Smooth muscle cell (in vitro differentiated cells): ENCODE measurements around the gene FNIP2. TPM values are rescaled to one million over a fixed set of nuclear protein-coding genes. Genes with fewer than 3 reads are reported as not detected.

ENCODE experiments used
- DNase-seq: peaks from one replicate; lab custom pipeline; 2025; ENCODE audit not compliant: unreplicated experiment; lab: John Stamatoyannopoulos, UW
- H2AFZ ChIP-seq: fragments of 200-600 bp; sonication (generic); 2 replicates; pipeline ENCODE4 v1.6.0; 2016; ENCODE audit warnings: antibody characterized with exemption, low read depth, mild to moderate bottlenecking
- H3F3A ChIP-seq: fragments of 200-600 bp; sonication (generic); 2 replicates; pipeline ENCODE4 v1.6.0; 2017; ENCODE audit warnings: antibody characterized with exemption, low read depth
- H3K27ac ChIP-seq: fragments of 200-600 bp; sonication (generic); 2 replicates; pipeline ENCODE4 v1.5.1; 2016; ENCODE audit warnings: low read depth, mild to moderate bottlenecking
- H3K27me3 ChIP-seq: fragments of 200-600 bp; sonication (generic); 2 replicates; pipeline ENCODE4 v1.6.1; 2016; ENCODE audit warnings: low read depth, mild to moderate bottlenecking
- H3K36me3 ChIP-seq: fragments of 200-600 bp; sonication (generic); 2 replicates; pipeline ENCODE4 v1.5.1; 2016; ENCODE audit warnings: low read depth
- H3K4me1 ChIP-seq: fragments of 200-600 bp; sonication (generic); 2 replicates; pipeline ENCODE4 v1.5.1; 2016; ENCODE audit warnings: low read depth
- H3K4me2 ChIP-seq: fragments of 200-600 bp; sonication (generic); 2 replicates; pipeline ENCODE4 v1.6.0; 2016; ENCODE audit warnings: mild to moderate bottlenecking
- H3K4me3 ChIP-seq: fragments of 200-600 bp; sonication (generic); 2 replicates; pipeline ENCODE4 v1.5.1; 2016; ENCODE audit warnings: mild to moderate bottlenecking
- H3K79me2 ChIP-seq: fragments of 200-600 bp; sonication (generic); 2 replicates; pipeline ENCODE4 v1.6.0; 2016; ENCODE audit warnings: low read depth, mild to moderate bottlenecking
- H3K9ac ChIP-seq: fragments of 200-600 bp; sonication (generic); 2 replicates; pipeline ENCODE4 v1.6.0; 2016; ENCODE audit warnings: low read depth
- H3K9me3 ChIP-seq: fragments of 200-600 bp; sonication (generic); replicated peaks from 2 replicates; pipeline ENCODE4 v1.5.1; 2016; ENCODE audit warnings: low read depth
- H4K20me1 ChIP-seq: fragments of 200-600 bp; sonication (generic); 2 replicates; pipeline ENCODE4 v1.6.0; 2016; ENCODE audit warnings: low read depth
- WGBS: methylation state at CpG from one replicate; pipeline ENCODE4 v1.1.7; 2016; ENCODE audit warnings: low lambda C conversion rate; 5-methylcytosine and 5-hydroxymethylcytosine counted together
- polyA plus RNA-seq: library from polyadenylated mRNA; unstranded; fragments of >200 nt; fragmentation: Nextera tagmentation; extraction: Ambion mirVana; gene quantifications from 2 replicates; pipeline ENCODE4 v1.2.1, GENCODE V29; 2016
- total RNA-seq: library from RNA; depleted of rRNA; stranded (reverse); fragments of >200 nt; gene quantifications from 2 replicates; pipeline ENCODE4 v1.2.3, GENCODE V29; 2014
- TF ChIP-seq, protein P1 (sequence below): fragments of 200-600 bp; sonication (generic); IDR thresholded peaks from 2 replicates; pipeline ENCODE4 v1.5.1; 2017; ENCODE audit warnings: borderline replicate concordance, mild to moderate bottlenecking, antibody characterized with exemption; ENCODE audit not compliant: insufficient read depth, poor library complexity, severe bottlenecking

The FNIP2 gene
- total and polyA plus RNA-seq, 2 experiments from 2014 or later, result 10.4 to 36.3 TPM

DNA sequence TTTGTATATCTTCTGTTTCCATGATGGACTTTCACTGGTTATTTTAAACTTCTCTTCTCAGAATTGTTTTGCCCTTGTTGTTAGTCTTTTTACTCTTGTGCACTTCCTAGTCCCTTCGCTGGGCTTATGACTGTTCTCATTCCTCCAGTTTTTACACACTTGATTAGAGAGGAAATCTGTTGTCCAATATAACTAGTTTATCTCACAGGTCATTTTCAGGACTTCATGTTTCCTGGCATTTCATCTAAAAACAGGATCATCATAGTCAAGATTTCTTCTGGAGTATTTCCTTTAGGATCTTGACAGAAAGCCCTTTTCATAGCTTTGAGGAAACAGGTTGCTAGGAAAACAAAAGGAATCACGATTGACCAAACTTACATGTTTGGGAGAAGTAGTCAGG lies 3.0 kb downstream of the FNIP2 start:
- H2AFZ ChIP-seq, result no peak overlapping the region
- H3K9ac ChIP-seq, result no peak overlapping the region
- H3K9me3 ChIP-seq, result no peaks in the 10 kb centered on the region
- H3K79me2 ChIP-seq, result peaks cover 54% of the 10 kb centered on the region
- TF ChIP-seq, protein P1, sequence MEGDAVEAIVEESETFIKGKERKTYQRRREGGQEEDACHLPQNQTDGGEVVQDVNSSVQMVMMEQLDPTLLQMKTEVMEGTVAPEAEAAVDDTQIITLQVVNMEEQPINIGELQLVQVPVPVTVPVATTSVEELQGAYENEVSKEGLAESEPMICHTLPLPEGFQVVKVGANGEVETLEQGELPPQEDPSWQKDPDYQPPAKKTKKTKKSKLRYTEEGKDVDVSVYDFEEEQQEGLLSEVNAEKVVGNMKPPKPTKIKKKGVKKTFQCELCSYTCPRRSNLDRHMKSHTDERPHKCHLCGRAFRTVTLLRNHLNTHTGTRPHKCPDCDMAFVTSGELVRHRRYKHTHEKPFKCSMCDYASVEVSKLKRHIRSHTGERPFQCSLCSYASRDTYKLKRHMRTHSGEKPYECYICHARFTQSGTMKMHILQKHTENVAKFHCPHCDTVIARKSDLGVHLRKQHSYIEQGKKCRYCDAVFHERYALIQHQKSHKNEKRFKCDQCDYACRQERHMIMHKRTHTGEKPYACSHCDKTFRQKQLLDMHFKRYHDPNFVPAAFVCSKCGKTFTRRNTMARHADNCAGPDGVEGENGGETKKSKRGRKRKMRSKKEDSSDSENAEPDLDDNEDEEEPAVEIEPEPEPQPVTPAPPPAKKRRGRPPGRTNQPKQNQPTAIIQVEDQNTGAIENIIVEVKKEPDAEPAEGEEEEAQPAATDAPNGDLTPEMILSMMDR, result no peak
- H3K27ac ChIP-seq, result no peak overlapping the region
- no peak for DNase-seq
- H3K4me1 ChIP-seq, result peaks cover 12% of the 10 kb centered on the region
- no peaks in the 10 kb centered on the region for H3K36me3 ChIP-seq
- 82% methylated on average over 2 of the region's 2 CpGs for WGBS
- H3F3A ChIP-seq, result peaks cover 14% of the 10 kb centered on the region
- no peak overlapping the region for H3K4me2 ChIP-seq
- peaks cover 14% of the 10 kb centered on the region for H4K20me1 ChIP-seq
- no peak overlapping the region for H3K4me3 ChIP-seq
- no peaks in the 10 kb centered on the region for H3K27me3 ChIP-seq

GRCh38 chr4:158775091-158775651 lies 6.3 kb downstream of the FNIP2 start:
- H3K9ac ChIP-seq, result peak overlapping the region; percentile 39
- peaks cover 12% of the 10 kb centered on the region for H3K4me1 ChIP-seq
- no peaks in the 10 kb centered on the region for H3K27me3 ChIP-seq
- H4K20me1 ChIP-seq, result peaks cover 17% of the 10 kb centered on the region
- TF ChIP-seq, protein P1, result no peak
- H3K9me3 ChIP-seq, result no peaks in the 10 kb centered on the region
- H3F3A ChIP-seq, result peaks cover 3% of the 10 kb centered on the region
- peak overlapping the region; percentile 40 for H3K4me2 ChIP-seq
- no peaks in the 10 kb centered on the region for H3K36me3 ChIP-seq
- no peak overlapping the region for H3K4me3 ChIP-seq
- DNase-seq, result no peak
- H2AFZ ChIP-seq, result peak overlapping the region; percentile 82
- H3K79me2 ChIP-seq, result peaks cover 77% of the 10 kb centered on the region
- WGBS, result 9% methylated on average over 1 of the region's 1 CpG
- H3K27ac ChIP-seq, result peak overlapping the region; percentile 89

DNA sequence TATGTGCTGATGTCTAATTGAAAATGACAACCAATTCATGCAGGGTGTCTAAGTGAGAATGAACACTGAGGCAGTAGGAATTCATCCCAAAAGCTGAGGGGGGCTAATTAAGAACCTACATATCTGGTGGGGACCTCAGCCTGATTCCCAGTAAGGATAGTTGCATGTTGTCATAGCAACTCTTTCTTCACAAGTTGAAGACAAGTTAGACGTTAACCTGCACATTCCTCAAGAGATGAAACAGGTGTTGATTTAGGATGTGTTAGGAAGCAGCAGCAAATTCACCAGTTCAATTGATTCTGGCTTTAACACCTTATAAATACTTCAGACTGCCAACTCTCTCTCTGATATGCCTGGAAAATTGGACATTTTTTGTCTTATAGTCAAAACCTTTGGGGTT lies 7.3 kb downstream of the FNIP2 start:
- TF ChIP-seq, protein P1, result no peak

DNA sequence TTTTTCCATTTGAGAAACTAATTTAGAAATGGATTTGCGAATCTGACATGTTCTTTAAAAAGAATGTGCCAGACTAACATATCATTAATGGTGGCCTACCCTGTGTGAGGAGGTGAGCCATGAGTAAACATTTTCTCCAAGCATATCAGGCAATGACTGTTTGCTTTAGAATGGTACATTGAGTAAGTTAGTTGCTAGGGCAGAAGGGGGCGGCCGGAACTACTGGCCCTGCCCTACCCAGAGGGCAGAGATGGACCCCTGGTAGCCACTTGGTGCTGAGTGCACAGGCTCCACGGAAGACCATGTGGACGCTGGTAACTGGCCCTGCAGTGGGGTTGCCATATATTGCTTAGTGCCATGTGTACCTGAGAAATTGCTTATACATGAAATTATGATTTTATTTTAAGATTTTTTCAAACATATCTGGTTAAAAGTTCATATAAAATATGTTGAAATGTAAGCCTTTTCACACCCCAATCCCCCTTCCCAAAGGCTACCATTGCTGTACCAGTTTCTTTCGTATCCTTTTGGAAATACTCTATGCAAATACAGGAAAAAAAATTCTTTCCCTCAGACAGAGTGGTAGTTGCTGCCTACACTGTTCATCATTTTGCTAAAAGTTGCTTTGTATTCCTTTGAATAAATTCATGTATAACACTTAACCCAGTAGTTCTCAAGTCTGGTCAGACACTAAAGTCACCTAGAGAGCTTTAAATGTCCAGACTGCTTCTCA lies 8.8 kb downstream of the FNIP2 start:
- H3K4me1 ChIP-seq, result peaks cover 20% of the 10 kb centered on the region
- H4K20me1 ChIP-seq, result peaks cover 20% of the 10 kb centered on the region
- 91% methylated on average over 6 of the region's 6 CpGs for WGBS
- no peak overlapping the region for H3K4me2 ChIP-seq
- TF ChIP-seq, protein P1, result no peak
- no peak overlapping the region for H2AFZ ChIP-seq
- H3K27ac ChIP-seq, result no peak overlapping the region
- no peak overlapping the region for H3K4me3 ChIP-seq
- H3K9ac ChIP-seq, result no peak overlapping the region
- H3K9me3 ChIP-seq, result no peaks in the 10 kb centered on the region
- peaks cover 68% of the 10 kb centered on the region for H3K79me2 ChIP-seq
- peaks cover 6% of the 10 kb centered on the region for H3F3A ChIP-seq
- DNase-seq, result no peak
- no peaks in the 10 kb centered on the region for H3K36me3 ChIP-seq
- H3K27me3 ChIP-seq, result no peaks in the 10 kb centered on the region

More for the DNA sequence above, 7.3 kb downstream of the FNIP2 start:
- H3K4me3 ChIP-seq, result no peak overlapping the region
- peak overlapping the region; percentile 89 for H3K27ac ChIP-seq
- H3K4me1 ChIP-seq, result peaks cover 12% of the 10 kb centered on the region
- peaks cover 3% of the 10 kb centered on the region for H3F3A ChIP-seq
- H3K36me3 ChIP-seq, result no peaks in the 10 kb centered on the region
- H3K4me2 ChIP-seq, result no peak overlapping the region
- H3K9me3 ChIP-seq, result no peaks in the 10 kb centered on the region
- H2AFZ ChIP-seq, result no peak overlapping the region
- H3K27me3 ChIP-seq, result no peaks in the 10 kb centered on the region
- peaks cover 75% of the 10 kb centered on the region for H3K79me2 ChIP-seq
- 50% methylated on average over 1 of the region's 1 CpG for WGBS
- DNase-seq, result no peak
- no peak overlapping the region for H3K9ac ChIP-seq
- H4K20me1 ChIP-seq, result peaks cover 10% of the 10 kb centered on the region
